ENCODE results near the gene TMEM236. TPM values are rescaled to one million over a fixed set of nuclear protein-coding genes. Genes with fewer than 3 reads are reported as not detected.

The TMEM236 gene
- total RNA-seq, 4 donors from 2014 or later = 0.16 to 1.6 (median 0.63) TPM

GRCh38 chr10:17801507-17801906 is 49.5 kb downstream of the TMEM236 start:
- no peak overlapping the region for H3K4me3 ChIP-seq
- H3K9me3 ChIP-seq = peaks cover 0 to 6% (median 0%) of the 10 kb centered on the region in 3 donors
- H3K36me3 ChIP-seq = no peaks in the 10 kb centered on the region
- ATAC-seq = no peak
- H3K4me1 ChIP-seq = no peaks in the 10 kb centered on the region
- no peaks in the 10 kb centered on the region for H3K27me3 ChIP-seq
- TF ChIP-seq EP300 (IDR thresholded peaks at IDR 0.05) (no peak), POLR2A (IDR thresholded peaks at IDR 0.05) (no peak), POLR2AphosphoS5 (IDR thresholded peaks at IDR 0.05) (no peak)
- TF ChIP-seq, protein P1, sequence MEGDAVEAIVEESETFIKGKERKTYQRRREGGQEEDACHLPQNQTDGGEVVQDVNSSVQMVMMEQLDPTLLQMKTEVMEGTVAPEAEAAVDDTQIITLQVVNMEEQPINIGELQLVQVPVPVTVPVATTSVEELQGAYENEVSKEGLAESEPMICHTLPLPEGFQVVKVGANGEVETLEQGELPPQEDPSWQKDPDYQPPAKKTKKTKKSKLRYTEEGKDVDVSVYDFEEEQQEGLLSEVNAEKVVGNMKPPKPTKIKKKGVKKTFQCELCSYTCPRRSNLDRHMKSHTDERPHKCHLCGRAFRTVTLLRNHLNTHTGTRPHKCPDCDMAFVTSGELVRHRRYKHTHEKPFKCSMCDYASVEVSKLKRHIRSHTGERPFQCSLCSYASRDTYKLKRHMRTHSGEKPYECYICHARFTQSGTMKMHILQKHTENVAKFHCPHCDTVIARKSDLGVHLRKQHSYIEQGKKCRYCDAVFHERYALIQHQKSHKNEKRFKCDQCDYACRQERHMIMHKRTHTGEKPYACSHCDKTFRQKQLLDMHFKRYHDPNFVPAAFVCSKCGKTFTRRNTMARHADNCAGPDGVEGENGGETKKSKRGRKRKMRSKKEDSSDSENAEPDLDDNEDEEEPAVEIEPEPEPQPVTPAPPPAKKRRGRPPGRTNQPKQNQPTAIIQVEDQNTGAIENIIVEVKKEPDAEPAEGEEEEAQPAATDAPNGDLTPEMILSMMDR (IDR thresholded peaks at IDR 0.05) = no peak
- H3K27ac ChIP-seq = no peak overlapping the region
- WGBS, 2 donors (ENCODE audit: low coverage in 1 of 2) = 70 to 86% methylated on average over 3 of the region's 3 CpGs

- Histone ChIP-seq H3K27ac (no peak overlapping the region), H3K9me3 (peaks cover 0 to 6% (median 0%) of the 10 kb centered on the region in 3 donors), H3K4me3 (no peak overlapping the region), H3K27me3 (no peaks in the 10 kb centered on the region), H3K36me3 (no peaks in the 10 kb centered on the region), H3K4me1 (no peaks in the 10 kb centered on the region)
- TF ChIP-seq POLR2AphosphoS5 (IDR thresholded peaks at IDR 0.05) (no peak), EP300 (IDR thresholded peaks at IDR 0.05) (no peak), POLR2A (IDR thresholded peaks at IDR 0.05) (no peak)
- TF ChIP-seq, protein P1 (IDR thresholded peaks at IDR 0.05) = no peak
- ATAC-seq = no peak
- 90 to 92% methylated on average over 4 to 11 of the region's 11 CpGs for WGBS, 2 donors (ENCODE audit: low coverage in 1 of 2)
Observed at GRCh38 chr10:17802350-17802749, 50.3 kb downstream of the TMEM236 start.

DNA sequence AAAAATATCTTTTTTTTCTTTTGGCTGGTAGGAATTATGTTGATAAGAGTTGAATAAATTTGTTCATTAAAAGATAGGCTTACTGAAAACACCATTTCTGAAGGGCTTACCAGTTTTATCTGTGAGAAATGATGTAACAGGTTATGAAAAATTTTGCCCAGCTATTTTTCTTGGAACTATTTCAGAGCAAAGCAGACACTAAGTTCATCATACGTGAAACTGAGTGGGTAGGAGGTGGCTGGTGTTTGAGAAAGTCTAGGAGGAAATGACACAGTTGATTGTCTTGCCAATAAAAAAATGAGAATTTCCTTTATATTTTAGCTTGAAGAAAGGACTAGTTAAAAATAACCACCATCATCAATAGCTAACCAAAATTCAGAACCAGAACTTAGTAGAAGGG is 51.0 kb downstream of the TMEM236 start:
- H3K36me3 ChIP-seq = no peaks in the 10 kb centered on the region
- no peak overlapping the region for H3K27ac ChIP-seq
- TF ChIP-seq POLR2AphosphoS5 (IDR thresholded peaks at IDR 0.05) (no peak), EP300 (IDR thresholded peaks at IDR 0.05) (no peak), POLR2A (IDR thresholded peaks at IDR 0.05) (no peak)
- TF ChIP-seq, protein P1 (IDR thresholded peaks at IDR 0.05) = no peak
- no peaks in the 10 kb centered on the region for H3K4me1 ChIP-seq
- WGBS, 2 donors (ENCODE audit: low coverage in 1 of 2) = 0 to 13% methylated on average over 1 of the region's 1 CpG
- peaks cover 0 to 6% (median 0%) of the 10 kb centered on the region in 3 donors for H3K9me3 ChIP-seq
- H3K27me3 ChIP-seq = no peaks in the 10 kb centered on the region
- ATAC-seq = no peak
- no peak overlapping the region for H3K4me3 ChIP-seq

GRCh38 chr10:17805330-17805729 is 53.3 kb downstream of the TMEM236 start:
- no peaks in the 10 kb centered on the region for H3K4me1 ChIP-seq
- ATAC-seq = no peak
- no peaks in the 10 kb centered on the region for H3K36me3 ChIP-seq
- no peak overlapping the region for H3K27ac ChIP-seq
- TF ChIP-seq POLR2A (IDR thresholded peaks at IDR 0.05) (no peak), EP300 (IDR thresholded peaks at IDR 0.05) (no peak), POLR2AphosphoS5 (IDR thresholded peaks at IDR 0.05) (no peak)
- TF ChIP-seq, protein P1 (IDR thresholded peaks at IDR 0.05) = no peak
- no peaks in the 10 kb centered on the region for H3K27me3 ChIP-seq
- WGBS, 2 donors (ENCODE audit: low coverage in 1 of 2) = 76 to 80% methylated on average over 1 to 3 of the region's 3 CpGs
- H3K9me3 ChIP-seq = peaks cover 0 to 6% (median 0%) of the 10 kb centered on the region in 3 donors
- no peak overlapping the region for H3K4me3 ChIP-seq

DNA sequence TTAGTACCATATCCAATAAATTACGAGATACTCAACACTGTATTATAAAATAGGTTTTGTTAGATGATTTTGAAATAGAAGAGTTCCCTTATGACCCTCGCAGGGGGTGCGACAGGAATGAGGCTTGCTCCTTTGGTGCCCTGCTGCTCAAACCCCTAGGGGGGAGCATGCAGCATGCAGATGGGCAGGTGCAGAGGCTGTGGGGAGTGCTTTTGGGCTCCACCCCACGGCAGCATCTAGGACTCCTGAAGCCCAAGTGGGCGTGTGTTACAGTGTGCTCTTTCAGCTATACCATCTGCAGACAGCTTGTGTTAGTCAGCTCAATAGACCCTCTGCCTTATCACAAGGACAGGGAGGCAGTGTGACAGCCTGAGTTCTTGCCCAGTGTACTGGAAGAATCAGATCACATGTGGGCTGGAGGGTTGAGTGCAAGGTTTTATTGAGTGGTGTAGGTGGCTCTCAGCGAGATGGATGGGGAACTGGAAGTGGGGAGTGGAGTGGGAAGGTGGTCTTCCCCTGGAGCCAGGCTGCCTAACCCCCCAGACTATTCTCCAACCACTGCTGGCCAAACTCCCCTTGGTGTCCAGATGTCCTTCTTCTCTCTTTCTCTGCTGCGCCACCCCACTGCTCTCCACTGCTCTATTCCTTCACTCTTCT is 54.0 kb downstream of the TMEM236 start:
- H3K27ac ChIP-seq = no peak overlapping the region
- no peaks in the 10 kb centered on the region for H3K36me3 ChIP-seq
- TF ChIP-seq POLR2AphosphoS5 (IDR thresholded peaks at IDR 0.05) = no peak
- TF ChIP-seq, protein P1 (IDR thresholded peaks at IDR 0.05) = no peak
- TF ChIP-seq POLR2A (IDR thresholded peaks at IDR 0.05) = no peak
- 50 to 67% methylated on average over 2 to 7 of the region's 7 CpGs for WGBS, 2 donors (ENCODE audit: low coverage in 1 of 2)
- ATAC-seq = no peak
- H3K4me1 ChIP-seq = no peaks in the 10 kb centered on the region
- H3K4me3 ChIP-seq = no peak overlapping the region
- no peaks in the 10 kb centered on the region for H3K27me3 ChIP-seq
- peaks cover 0 to 6% (median 0%) of the 10 kb centered on the region in 3 donors for H3K9me3 ChIP-seq

All from gastroesophageal sphincter (tissue), 4 donors.